8988T (cell line): Measurements from ENCODE around the gene ADTRP.

Experiments used
- DNase-seq: peaks from one replicate; pipeline ENCODE4 v3.0.0; 2011

ADTRP gene, protein sequence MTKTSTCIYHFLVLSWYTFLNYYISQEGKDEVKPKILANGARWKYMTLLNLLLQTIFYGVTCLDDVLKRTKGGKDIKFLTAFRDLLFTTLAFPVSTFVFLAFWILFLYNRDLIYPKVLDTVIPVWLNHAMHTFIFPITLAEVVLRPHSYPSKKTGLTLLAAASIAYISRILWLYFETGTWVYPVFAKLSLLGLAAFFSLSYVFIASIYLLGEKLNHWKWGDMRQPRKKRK

DNA sequence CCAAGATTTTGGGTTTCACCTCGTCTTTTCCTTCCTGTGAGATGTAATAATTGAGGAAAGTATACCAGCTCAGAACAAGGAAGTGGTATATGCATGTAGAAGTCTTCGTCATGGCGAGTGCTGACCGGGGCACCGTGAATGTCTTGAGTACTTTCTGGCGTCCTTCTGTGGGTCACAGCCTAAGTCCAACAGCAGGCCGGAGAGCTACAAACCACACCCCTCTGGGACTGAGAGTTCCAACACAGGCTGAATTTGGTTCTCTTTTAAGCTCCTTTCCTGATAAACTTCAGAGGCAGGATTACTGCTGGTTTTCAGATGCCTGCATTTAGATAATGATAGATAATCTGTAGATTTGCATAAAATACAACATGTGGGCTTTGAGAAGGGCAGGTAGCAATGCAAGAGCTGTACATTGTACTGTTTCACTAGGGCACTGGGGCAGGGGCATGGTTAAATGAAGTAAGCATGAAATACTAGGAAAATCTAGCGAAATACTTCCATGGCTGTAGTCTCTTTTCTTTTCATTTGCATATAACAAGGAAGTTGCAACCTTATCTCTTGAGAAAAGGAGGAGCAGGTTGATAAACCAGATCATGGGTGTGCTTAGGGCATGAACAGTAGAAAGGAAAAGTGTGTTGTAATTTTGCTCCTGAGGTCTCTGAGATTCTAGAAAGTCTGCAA, at the start of gene ADTRP:
ADTRP (minus strand) TSS at position 156 of the 681 bp plus-strand sequence; CDS start at position 112, 44 bp downstream.
- DNase-seq: no peak

DNA sequence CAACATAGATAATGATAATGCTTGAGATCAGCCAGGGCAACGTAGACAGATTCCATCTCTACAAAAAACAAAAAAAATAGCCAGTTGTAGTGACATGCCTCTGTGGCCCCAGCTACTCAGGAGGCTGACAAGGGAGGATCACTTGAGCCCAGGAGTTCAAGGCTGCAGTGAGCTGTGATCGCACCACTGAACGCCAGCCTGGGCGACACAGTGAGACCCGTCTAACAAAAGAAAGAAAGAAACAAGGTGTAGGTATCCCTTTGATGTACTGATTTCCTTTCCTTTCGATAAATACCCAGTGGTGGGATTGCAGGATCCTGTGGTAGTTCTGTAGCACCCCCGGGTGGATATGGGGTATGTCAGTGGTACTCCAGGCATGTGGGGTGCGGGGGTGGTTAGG, 48.2 kb upstream of the ADTRP start:
- DNase-seq: no peak

DNA sequence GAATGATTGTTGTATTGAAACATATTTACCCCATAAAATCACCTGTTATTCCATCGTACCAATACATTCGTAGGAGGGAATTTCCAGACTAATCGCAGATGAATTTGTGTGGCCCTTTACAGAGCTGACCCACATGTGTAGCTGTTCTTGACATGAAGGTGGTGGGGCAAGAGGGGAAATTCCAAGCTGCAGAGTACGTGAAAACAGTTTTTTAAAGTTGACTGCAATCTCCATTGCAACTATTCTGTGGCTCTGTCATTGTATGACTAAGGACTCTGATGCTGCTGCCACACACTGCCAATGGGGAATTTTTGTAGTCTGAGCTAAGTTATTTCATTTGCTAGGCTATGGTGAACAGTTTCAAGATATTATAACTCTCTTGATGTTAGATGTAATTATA, 46.4 kb upstream of the ADTRP start:
- DNase-seq: no peak

DNA sequence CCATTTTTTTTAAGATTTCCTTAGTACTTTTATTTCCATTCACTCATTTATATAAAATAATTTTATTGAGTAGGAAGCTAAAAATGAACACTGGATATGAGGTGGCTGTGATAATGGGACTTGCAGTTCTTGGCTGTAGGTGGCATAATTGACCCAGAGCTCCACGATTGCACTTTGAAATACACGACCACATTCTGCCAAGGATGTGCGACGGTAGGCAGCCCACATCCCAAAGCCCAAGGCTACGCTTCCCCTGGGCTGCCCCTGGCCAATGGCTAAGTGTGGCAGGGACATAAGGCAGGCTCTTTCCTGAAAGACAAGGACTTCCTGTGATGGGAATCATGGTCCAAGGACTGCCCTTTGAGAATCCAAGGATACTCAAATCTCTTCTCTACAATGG, 43.7 kb upstream of the ADTRP start:
- DNase-seq: no peak

DNA sequence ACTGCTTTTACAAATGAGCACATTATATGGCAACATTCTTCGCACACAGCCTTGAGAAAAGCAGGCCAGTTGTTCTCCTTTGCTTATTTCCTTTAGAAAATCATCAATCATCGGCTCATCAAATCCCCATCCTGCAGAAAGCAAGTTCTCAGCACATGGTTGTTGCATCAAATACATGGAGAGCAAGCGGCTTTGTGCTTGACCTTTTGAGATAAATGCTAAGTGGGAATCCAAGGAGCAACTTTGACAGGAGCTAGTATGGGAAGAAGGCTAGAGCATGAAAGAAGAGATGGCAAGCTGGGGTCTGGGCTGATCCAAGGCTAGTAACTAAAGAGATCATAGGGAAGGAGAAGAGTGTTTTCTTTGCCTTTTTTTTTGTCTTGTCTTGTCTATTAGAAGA, 43.2 kb upstream of the ADTRP start:
- DNase-seq: no peak

DNA sequence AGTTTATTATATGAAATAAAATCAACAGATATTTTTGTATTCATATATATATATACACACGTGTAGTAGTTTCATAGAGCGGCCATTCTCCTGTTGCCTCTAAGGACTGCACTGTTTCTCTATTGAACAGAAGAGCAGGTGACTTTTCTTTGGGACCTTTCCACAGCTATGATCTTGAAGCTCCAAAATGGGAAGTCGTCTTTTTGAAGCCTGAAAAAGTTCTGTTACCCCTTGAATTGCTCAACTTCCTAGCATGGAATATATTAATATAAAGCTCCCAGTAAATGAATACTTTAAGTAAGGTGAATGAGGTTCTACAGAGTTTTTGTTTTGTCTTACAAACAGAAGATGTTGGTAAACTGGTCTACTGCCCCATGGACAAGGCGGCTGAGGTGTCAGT, 42.2 kb upstream of the ADTRP start:
- DNase-seq: no peak

DNA sequence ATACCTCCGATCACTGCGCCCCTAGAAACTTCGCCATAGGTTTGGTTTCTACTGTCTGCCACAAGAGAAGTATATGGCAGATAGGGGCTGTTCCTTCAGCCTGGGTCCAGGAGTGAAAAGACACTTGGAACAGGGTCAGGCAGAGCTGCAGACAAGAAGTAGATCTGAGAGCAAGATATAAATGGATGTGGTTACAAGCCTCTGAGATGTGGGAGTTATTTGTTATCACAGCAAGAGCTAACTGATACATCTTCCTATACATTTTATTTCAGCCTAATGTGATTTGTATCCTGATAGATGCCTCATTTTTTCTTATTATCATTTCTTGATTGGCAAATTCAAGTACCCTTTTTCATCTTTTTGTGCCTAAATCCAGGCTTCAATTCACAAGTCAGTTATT, 40.9 kb upstream of the ADTRP start:
- DNase-seq: no peak

DNA sequence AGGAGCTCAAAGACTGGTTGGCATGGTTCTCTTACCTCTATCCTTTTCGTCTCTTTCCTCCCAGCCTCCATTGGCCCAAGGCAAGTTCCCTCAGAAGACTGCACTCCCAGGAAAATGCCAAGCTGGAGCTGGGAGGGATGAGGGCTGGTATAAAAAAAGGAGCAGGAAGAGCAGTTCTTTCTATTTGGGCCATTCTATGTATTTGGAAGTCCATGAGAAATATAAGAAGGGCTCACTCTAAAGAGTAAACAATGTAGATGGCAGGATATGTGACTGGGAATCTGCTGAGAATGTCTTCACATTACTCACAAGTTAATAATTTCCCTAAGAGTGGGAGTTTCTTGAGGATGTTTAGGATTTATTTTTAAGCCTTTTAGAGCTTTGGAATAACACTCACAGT, 36.6 kb upstream of the ADTRP start:
- DNase-seq: no peak

DNA sequence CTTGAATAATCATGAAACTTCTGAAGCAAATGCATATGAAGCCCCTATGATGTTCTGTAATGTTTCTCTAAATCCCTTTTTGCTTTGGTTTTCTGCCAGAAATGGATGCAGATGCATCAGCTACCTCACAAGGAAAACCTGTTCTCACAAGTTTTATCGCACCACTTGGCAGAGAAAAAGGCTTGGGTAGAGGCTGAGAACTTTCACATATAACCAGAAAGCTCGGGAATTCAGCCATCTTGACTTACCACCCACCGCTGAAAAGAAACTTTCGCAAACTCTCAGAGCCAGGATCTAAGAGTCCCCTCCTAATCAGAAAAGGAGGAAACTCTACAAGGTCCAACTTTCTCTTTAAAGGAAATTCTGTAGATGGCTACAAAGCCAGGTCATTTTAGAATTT, 36.2 kb upstream of the ADTRP start:
- no peak for DNase-seq

DNA sequence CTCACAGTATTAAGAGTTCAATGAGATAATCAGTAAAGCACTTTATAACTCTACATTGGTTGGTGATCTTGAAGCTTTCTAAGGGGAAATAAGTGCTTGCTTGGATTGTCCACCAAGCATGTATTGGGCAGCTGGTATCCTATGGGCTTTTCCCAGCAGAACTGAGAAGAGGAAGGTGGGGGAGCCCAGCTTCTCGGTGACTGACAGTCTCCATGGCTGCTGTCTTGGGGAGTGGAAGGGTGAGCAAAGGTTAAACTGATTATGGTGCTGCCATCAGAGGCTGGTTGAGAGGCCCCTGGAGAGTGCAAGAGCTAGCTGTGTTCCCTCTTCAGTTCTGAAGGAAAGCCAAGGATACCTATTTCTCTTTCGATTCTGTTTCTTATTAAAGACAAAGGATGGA, 35.5 kb upstream of the ADTRP start:
- DNase-seq: no peak

DNA sequence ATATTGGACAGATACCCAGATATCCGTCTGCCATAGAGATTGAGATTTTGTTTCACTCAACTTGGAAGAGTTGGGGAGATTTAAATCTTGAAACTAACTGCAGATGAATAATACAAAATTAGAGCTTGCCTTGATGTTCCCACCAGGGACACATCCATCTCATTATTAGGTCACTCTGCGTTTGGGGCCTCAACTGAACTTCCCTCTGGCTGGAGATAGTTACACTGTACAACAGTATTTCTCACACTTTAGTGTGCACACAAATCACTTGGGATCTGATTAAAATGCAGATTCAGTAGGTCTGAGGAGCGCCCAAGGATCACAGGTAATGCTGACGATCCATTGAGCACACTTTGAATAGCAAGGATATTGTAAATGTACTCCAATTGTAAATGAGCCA, 35.0 kb upstream of the ADTRP start:
- no peak for DNase-seq

DNA sequence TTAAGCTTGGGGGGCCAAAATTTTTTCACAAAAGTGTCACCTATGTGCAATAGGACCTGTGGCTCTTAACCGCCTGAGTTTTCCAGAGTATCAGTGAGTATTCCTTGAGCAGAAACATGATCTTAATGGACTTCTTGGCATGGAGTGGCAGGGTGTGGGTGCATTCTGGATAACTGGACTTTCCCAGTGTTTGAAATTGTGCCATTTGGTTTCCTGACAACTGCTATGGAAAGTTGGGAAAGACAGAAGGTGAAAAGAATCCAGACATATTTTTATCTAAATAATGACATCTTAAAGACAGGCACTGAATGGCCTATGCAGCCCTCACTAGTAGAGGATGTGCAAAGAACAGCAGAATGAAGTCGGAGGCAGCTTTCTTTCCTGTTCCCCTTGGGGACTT, 34.3 kb upstream of the ADTRP start:
- DNase-seq: no peak

DNA sequence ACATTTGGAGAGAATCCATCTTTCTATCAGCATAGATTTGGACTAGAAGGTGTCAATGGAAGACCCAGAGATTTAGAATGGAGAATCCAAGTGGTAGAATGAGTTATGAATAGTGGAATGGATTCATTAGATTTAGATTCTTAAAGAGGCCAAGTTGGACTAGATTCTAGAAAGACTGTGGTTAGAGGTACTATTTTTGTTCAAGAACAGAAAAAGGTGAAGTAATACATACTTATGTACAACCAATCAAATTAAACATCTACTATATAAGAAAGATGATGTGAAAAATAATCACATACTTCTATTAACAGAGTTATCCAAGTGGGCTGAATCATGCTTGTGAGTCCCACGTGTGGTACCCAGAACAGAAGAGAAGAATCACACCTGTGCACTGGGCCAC, 33.8 kb upstream of the ADTRP start:
- DNase-seq: no peak

DNA sequence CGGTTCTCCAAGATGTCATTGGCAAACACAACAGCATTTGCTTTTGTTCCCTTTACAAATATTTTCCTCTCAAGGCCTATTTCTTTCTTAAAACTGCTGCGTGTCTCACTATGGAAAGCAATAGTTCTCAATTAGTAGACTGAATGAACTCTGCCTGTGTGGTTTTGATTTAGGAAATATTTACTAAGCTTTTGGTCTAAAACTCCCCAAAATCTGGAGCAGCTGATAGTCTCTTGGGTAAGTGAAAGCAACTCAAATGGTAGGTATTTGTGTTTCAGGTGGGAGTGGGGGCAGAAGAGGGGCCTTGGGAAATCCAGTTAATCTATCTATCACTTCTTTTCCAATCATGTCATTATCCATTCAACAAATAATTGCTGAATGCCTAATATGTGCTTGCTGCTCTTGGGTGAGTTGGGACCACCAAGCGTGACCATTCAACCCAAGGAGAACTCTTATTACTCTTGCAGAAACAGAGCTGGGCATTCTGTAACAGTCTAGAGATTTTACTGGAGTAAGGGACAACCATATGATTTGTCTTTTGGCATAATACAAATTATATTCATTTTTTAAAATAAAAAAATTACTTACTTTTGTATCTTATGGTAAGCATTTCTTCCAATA, 33.2 kb upstream of the ADTRP start:
- DNase-seq: no peak

DNA sequence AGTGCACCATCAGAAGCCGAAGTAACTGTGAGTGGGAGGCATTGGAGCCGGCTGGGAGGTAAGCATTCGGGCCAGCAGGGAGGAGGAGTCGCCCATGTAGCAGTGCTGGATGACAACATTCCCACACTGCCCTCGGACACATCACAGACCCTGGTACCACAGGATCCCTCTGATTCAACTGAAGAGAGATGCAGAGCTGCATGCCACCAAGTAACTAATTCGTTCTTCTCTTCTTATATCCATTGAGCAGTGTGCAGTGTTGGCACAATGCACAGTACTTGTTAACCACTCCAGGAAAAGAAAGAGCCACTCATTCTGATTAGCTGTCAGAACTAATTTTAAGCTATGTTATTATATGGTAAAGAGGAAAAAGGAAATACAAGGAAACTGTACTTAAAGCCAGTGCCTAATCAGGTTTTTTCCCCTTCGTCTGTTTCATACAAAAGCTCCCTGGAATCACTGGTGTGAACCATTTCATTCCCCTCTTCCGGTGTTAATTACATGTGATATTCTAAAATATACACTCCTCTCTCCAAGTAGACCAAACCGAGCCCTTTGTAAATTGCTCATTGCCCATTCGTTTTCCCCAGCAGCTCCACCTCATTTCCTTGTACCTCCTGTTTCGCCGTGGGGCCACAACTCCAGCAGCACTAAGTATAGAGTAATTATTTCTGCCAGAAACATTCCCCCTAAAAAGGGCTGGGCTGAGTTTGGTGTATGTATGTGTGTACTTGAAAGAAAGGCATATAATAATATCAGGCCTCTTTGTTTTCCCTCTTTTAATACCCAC, 32.4 kb upstream of the ADTRP start:
- no peak for DNase-seq

DNA sequence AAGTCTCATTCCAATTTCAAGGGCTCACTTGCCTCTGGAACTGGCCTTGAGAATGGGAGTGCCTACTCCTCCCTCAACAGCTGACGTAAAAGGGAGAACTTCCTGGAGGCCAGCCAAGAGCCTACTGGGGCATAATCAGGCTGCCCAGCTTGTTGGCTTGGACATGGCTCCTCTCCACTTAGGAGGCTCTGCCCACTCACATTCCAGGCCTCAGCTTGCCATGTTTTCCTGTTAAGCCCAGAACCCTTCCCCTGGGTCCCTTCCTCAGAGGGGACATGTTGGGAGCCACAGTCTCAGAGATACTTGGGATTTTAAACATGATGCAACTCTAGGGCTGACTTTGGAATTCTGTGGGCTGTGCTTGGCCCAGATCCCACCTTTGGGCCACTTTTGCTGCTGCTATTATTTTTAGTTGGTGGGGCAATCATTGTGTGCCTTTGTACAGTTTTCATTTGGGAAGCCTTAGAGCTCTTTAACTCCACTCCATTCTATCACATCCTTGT, 31.5 kb upstream of the ADTRP start:
- DNase-seq: no peak

DNA sequence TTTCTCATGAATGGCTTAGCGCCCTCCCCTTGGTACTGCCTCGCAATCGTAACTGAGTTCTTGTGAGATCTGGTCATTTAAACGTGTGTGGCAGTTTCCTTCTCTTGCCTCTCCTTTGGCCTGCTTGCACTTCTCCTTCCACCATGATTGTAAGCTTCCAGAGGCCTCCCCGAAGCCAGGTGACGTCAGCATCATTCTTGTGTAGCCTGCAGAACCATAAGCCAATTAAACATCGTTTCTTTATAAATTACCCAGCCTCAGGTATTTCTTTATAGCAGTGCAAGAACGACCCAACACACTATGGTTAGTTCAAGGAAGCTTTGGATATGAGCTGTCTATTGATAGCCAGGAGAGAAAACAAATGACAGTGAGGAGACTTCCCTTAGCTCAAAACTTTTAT, 29.5 kb upstream of the ADTRP start:
- DNase-seq: no peak

DNA sequence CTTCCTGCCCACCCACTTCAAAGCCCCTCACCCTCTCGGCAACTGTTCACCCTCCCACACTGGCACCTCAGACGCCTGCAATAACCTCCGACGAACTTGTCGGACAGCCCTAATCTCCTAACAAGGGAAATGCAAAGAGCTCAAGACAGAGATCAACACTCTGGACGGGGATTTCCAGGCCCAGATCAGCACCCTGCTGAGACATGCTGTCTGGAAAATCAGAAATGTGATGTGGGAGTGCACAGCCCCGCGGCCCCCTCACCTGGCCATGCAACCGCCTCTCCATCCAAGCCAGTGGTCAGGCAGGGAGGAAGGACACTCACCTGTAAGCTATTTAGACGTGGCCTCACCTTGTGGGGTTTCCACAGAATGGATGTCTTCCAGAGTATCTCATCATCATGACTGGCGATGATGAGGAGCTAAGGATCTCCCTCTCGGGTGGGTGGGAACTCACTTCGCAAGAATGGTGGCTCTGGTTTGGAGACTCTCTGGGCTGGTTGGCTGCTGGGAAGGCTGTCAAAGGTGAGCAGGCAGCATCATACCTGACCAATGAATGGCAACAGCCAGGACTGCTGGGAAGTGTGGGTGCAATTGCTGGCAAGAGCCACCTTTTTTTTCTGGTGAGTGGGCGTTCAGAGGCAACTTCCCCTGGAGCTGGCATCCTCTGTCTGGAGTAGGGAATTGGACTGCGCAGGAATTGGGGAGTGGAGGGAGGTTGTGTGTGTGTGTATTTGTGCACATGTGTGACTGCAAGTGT, 28.1 kb upstream of the ADTRP start:
- DNase-seq: no peak

DNA sequence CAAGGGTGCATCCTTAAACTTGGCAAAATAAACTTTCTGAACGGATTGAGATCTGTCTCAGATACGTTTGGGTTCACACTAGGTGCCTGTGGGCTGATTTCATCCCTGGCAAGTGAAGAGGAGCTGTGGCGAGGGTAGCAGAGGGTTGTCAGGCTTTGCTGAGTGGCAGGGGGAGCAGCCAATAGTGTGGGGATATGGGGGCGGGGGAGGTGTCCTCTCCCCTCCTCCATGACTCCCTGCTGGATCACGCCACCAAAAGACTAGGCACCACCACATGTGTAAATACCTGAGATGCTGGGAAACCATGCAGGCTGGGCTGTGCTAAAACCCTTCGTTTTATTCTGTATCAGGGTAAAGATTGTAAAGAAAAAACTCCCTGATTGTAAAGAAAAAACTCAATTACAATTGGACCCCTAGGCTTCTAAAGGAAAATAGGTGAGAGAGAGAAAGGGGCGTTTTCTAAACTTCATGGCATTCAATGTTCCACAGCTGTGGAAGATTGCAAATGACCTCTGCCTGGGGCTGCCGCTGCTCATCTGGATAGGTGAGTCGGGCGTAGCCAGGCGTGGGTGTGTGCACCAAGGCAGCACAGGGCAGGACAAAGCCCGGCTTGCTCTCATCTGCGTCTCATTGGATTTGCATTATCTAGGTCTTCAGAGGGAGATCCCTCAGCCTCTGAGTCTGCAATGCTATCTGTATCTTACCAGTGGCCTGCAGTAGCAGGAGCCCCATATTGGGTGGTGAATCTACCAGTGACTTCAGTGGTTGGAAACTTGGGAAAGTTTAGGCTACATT, 26.9 kb upstream of the ADTRP start:
- DNase-seq: no peak

DNA sequence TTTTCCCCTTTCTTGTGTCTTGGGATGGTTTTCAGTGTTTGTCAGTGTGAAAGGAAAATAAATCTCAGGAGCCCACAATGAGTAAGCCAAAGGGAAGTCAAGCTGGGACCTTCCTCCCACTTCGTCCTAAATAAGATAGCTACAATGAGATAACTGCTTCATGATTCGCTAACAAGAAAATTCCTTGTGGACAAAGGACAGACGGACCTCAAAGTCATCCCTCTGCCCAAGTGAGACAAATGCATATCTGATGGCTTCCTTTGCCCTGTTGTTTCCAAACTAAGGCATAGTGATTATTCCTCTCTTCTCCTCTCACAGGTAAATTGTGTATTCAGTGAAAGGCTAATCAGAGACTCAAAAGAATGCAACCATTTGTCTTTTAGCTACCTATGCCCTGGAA, 26.1 kb upstream of the ADTRP start:
- no peak for DNase-seq

DNA sequence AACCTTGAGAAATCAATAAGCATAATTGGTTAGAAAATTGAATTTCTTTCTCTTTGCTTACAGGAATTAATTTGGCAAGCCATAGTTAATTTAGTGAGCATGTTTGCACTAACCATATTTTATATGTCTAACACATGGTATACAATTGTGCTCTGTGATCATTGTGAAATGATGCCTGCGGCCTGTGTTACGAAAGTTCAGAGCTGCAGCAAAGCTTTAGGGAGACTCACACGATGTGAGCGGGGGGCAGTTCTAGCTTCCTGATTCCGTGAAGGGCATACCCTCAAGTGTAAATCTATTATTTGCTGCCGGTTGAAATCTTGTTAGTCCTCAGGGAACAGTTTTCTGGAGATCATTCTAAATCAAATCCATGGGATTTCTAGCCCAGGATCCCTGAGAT, 25.5 kb upstream of the ADTRP start:
- DNase-seq: no peak

DNA sequence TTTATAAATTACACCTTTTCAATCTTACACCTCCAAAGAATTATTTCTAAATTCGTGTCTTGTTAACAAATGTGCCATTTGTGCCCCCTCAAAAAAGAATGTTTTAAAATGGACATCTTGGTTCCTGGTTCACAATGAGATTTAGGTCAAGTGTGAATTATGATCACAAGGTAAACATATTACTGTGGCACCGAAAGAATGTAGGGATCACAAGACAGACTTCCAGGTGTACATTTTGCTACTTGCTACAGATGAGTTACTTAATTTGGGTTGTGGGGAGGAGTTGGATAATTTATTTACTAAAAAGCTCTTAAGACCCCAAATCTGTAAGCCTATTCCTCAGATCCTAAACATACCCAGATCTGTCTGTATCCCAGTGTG, 25.0 kb upstream of the ADTRP start:
- no peak for DNase-seq
